ENCODE data around the gene CEP295NL. TPM values are rescaled to one million over a fixed set of nuclear protein-coding genes. Genes with fewer than 3 reads are reported as not detected.

The CEP295NL gene
- total and polyA plus RNA-seq, 11 donors = 0.23 to 3.3 (median 0.52) TPM

DNA sequence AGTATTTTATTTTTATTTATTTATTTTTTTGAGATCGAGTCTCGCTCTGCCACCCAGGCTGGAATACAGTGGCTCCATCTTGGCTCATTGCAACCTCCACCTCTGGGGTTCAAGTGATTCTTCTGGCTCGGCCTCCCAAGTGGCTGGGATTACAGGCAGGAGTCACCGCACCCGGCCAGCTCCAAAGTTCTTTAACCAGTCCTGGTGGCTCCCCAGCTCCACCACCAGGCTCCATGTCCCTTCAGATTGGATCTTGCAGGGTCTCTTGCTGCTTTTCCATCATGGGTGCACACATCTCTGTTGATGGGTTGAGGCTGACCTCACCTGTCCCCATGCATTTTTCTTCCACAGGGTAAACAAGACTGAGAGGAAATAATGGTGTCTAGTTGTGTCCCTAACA lies 54.0 kb downstream of the CEP295NL start:
- TF ChIP-seq, protein P1, sequence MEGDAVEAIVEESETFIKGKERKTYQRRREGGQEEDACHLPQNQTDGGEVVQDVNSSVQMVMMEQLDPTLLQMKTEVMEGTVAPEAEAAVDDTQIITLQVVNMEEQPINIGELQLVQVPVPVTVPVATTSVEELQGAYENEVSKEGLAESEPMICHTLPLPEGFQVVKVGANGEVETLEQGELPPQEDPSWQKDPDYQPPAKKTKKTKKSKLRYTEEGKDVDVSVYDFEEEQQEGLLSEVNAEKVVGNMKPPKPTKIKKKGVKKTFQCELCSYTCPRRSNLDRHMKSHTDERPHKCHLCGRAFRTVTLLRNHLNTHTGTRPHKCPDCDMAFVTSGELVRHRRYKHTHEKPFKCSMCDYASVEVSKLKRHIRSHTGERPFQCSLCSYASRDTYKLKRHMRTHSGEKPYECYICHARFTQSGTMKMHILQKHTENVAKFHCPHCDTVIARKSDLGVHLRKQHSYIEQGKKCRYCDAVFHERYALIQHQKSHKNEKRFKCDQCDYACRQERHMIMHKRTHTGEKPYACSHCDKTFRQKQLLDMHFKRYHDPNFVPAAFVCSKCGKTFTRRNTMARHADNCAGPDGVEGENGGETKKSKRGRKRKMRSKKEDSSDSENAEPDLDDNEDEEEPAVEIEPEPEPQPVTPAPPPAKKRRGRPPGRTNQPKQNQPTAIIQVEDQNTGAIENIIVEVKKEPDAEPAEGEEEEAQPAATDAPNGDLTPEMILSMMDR (IDR thresholded peaks at IDR 0.05) = no peak
- TF ChIP-seq POLR2A (IDR thresholded peaks at IDR 0.05) = no peak
- ATAC-seq (no peak), DNase-seq (peak in 1 of 5 donors; percentile 20)
- no peaks in the 10 kb centered on the region for H3K27me3 ChIP-seq
- H3K4me1 ChIP-seq = no peaks in the 10 kb centered on the region
- no peaks in the 10 kb centered on the region for H3K9me3 ChIP-seq
- H3K27ac ChIP-seq = no peak overlapping the region
- WGBS, 4 donors = 93 to 96% (median 93%) methylated on average over 5 of the region's 5 CpGs
- H3K36me3 ChIP-seq = peaks cover 0 to 16% (median 8%) of the 10 kb centered on the region in 9 donors
- intact Hi-C loops (cut with DNase I) = no loop called here
- no peak overlapping the region for H3K4me3 ChIP-seq

DNA sequence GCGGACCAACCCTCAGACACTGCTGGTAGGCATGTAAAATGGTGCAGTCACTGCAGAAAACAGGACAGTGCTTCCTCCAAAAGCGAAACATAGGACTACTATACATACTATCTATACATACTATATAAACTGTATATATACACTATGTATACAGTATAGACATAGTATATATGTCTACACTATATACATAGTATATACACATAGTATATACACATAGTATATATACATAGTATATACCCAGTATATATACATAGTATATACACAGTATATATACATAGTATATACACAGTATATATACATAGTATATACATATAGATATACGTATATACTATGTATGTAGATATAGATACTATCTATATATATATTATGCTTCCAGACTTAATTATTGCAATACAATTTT lies 55.9 kb downstream of the CEP295NL start:
- Histone ChIP-seq H3K4me1 (no peaks in the 10 kb centered on the region), H3K4me3 (no peak overlapping the region), H3K27ac (no peak overlapping the region), H3K9me3 (no peaks in the 10 kb centered on the region), H3K36me3 (no peaks in the 10 kb centered on the region), H3K27me3 (no peaks in the 10 kb centered on the region)
- DNase-seq (no peak), ATAC-seq (no peak)
- TF ChIP-seq, protein P1 (IDR thresholded peaks at IDR 0.05) = no peak
- no peak for TF ChIP-seq POLR2A (IDR thresholded peaks at IDR 0.05)
- WGBS, 4 donors = 91 to 96% (median 95%) methylated on average over 3 of the region's 3 CpGs
- intact Hi-C loops (cut with DNase I) = no loop called here

DNA sequence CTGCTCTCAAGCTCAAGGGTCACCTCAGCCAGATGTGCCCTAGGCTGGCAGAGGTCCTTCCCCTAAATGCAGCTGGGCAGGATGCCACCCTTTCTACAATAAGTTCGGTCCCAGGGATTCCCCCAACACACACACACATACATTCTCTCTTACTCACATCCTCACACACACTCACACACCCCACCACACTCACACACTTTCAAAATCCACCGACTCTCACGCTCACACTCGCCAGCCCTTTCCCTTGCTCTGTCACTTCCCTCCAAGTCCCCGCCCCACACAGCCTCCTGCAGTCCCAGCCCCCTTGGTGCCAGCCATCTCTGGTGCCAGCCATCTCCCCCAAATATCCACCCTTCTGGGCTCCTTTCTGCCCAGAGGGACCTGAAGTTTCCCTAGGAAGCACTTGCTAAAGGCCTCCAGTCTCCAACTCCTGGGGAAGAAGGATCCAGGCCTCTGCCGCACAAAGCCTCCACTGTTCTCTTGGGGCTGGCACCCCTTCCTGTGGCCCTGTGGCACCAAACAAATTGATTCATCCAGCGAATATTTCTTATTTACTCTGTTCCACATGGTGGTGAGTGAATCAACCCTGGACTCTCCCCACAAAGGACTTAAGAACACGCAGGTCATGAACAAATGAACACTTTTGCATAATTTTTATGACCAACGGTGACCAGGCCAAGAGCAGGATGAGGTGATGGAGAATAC lies 58.5 kb downstream of the CEP295NL start:
- intact Hi-C loops (cut with DNase I) = no loop called here
- Histone ChIP-seq H3K4me3 (no peak overlapping the region), H3K9me3 (no peaks in the 10 kb centered on the region), H3K27ac (no peak overlapping the region), H3K27me3 (no peaks in the 10 kb centered on the region), H3K36me3 (no peaks in the 10 kb centered on the region), H3K4me1 (peaks cover 0 to 11% (median 7%) of the 10 kb centered on the region in 12 donors)
- 80 to 85% (median 81%) methylated on average over 9 of the region's 9 CpGs for WGBS, 4 donors
- ATAC-seq (no peak), DNase-seq (no peak)
- TF ChIP-seq, protein P1 (IDR thresholded peaks at IDR 0.05) = no peak
- no peak for TF ChIP-seq POLR2A (IDR thresholded peaks at IDR 0.05)

DNA sequence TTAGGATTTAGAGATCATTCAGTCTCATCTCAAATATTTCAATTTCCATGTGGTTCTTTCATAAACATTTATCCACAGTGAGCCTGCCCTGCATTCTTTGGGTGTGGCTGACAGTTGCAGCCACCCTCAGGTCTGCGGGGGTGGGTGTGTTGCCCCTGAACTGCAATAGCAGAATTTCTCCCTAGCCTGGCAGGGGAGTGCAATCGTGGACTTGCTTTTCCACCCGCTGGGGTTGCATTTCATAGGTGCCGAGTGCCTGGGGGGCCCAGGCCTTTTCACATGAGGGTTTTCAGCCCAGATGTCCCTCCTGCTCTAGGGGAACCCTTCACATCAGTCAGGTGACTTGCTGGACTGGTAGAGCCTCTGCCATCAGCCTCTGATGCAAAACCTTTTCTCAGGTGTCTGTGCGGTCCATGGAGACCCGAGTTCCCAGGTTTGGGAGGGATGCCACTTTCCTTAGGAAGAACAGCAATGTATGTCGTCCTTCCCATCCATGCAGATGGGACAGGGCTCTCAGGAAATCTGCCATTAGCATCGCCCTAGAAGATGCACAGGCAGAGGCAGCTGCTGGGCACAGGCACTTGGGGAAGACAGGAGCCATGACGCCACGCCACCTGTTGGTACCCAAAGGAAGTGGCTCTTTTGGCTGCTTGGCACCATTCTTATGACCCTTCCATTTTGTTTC lies 60.0 kb downstream of the CEP295NL start:
- 59 to 70% (median 66%) methylated on average over 10 of the region's 10 CpGs for WGBS, 4 donors
- DNase-seq = no peak
- intact Hi-C loops (cut with DNase I) = no loop called here
- Histone ChIP-seq H3K4me1 (peaks cover 0 to 25% (median 18%) of the 10 kb centered on the region in 12 donors), H3K4me3 (no peak overlapping the region), H3K9me3 (no peaks in the 10 kb centered on the region), H3K36me3 (peaks cover 0 to 4% (median under 1%) of the 10 kb centered on the region in 9 donors), H3K27ac (no peak overlapping the region), H3K27me3 (no peaks in the 10 kb centered on the region)
- TF ChIP-seq, protein P1 (IDR thresholded peaks at IDR 0.05) = peak in 11 of 12 donors; percentile 14 to 58 (median 33)
- TF ChIP-seq POLR2A (IDR thresholded peaks at IDR 0.05) = no peak
- ATAC-seq = no peak
